Esophagus muscularis mucosa (tissue), 4 donors: Measurements from ENCODE around the gene OPRL1.

Experiments
- CTCF ChIP-seq, 3 experiments: fragments of 200-600 bp in 2 of 3; fragments of 450-650 bp in 1 of 3; sonication (generic) in 2 of 3; IDR thresholded peaks; one replicate each; pipeline ENCODE4 v1.5.1; 2017 to 2019; ENCODE audit warnings: antibody characterized with exemption in 3 of 3, mild to moderate bottlenecking in 2 of 3, moderate library complexity in 1 of 3
- EP300 ChIP-seq: sonication (generic); formaldehyde crosslinking; IDR thresholded peaks from one replicate; pipeline ENCODE4 v1.6.1; 2017; ENCODE audit warnings: antibody characterized with exemption
- POLR2A ChIP-seq: fragments of 450-650 bp; IDR thresholded peaks from one replicate; pipeline ENCODE4 v1.6.1; 2017; ENCODE audit warnings: antibody characterized with exemption, moderate library complexity, mild to moderate bottlenecking, low read depth
- POLR2AphosphoS5 ChIP-seq, 2 donors: sonication (generic); formaldehyde crosslinking; IDR thresholded peaks; one replicate each; pipeline ENCODE4 v1.6.1; 2017; ENCODE audit warnings: antibody characterized with exemption in 2 of 2

GRCh38 chr20:64140956-64141355 is 61.1 kb downstream of the OPRL1 start:
- TF ChIP-seq CTCF (IDR thresholded peaks at IDR 0.05) = no peak
- no peak for TF ChIP-seq EP300
- no peak for TF ChIP-seq POLR2A
- no peak for TF ChIP-seq POLR2AphosphoS5 (IDR thresholded peaks at IDR 0.05)
